Nephron (organoid): ENCODE measurements around the gene APCDD1L.

Experiments used
- H3K27ac Mint-ChIP-seq, 3 experiments: 2 replicates each; pipeline ENCODE4 v1.8.0; 2020; ENCODE audit warnings: mixed read lengths in 3 of 3, mild to moderate bottlenecking in 2 of 3, moderate library complexity in 1 of 3
- H3K27me3 Mint-ChIP-seq: 2 replicates; pipeline ENCODE4 v1.8.0; 2021; ENCODE audit warnings: low read depth, mild to moderate bottlenecking, moderate library complexity, mixed read lengths
- H3K36me3 Mint-ChIP-seq: 2 replicates; pipeline ENCODE4 v1.8.0; 2020; ENCODE audit warnings: low read depth, mixed read lengths
- H3K4me1 Mint-ChIP-seq: 2 replicates; pipeline ENCODE4 v1.8.0; 2020; ENCODE audit warnings: mixed read lengths
- H3K4me3 Mint-ChIP-seq, 3 experiments: 2 replicates each; pipeline ENCODE4 v1.8.0; 2020; ENCODE audit warnings: mild to moderate bottlenecking in 3 of 3, mixed read lengths in 3 of 3, moderate library complexity in 2 of 3
- H3K9me3 Mint-ChIP-seq: 2 replicates; pipeline ENCODE4 v1.8.0; 2020; ENCODE audit warnings: mixed read lengths
- CTCF ChIP-seq, 3 experiments: fragments of 200-600 bp; sonication (generic); IDR thresholded peaks; one replicate each; pipeline ENCODE4 v1.5.0; 2021; ENCODE audit warnings: antibody characterized with exemption in 3 of 3; ENCODE audit not compliant: unreplicated experiment in 3 of 3

Gene APCDD1L

DNA sequence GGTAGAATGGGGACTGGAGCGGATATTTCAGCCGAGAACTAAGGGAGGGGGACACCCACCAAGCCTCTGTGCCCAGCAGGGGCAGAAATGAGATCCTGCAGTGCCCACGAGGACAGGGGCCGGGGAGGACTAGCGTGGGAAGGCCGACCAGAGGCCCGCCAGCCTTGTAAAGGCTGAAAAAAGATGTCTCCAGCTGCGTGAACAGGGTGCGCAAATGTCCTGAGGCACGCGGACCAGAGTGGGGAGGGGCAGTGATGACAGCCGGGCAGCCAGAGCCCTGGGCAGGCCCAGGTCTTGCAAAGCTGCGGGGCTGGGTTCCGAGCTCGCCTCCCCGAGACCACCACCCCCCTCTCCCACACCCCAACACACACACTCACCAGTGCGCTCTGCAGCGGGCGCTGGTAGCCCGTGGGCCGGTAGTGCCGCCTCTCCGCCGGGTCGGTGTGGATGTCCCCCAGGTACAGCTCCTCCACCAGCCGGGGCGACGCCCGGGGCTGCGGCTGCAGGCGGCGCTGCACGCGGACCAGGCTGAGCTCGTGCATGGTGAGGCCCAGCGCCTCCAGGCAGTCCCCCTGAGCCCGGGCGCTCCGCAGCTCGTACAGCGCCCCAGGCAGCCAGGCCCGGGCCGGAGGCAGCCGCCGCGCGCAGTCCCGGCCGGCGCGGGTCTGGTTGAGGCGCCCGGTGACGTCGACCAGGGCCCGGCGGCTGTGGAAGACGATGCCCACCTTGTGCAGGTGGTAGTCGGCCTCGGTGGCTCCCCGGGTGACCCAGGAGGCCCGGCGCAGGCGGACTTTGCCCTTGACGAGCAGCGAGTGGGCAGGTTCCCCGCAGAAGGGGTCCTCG lies 48.2 kb downstream of the APCDD1L start:
- H3K27ac Mint-ChIP-seq, result peak overlapping the region in 2 of 3 experiments; percentile 19 to 40
- H3K36me3 Mint-ChIP-seq, result no peaks in the 10 kb centered on the region

DNA sequence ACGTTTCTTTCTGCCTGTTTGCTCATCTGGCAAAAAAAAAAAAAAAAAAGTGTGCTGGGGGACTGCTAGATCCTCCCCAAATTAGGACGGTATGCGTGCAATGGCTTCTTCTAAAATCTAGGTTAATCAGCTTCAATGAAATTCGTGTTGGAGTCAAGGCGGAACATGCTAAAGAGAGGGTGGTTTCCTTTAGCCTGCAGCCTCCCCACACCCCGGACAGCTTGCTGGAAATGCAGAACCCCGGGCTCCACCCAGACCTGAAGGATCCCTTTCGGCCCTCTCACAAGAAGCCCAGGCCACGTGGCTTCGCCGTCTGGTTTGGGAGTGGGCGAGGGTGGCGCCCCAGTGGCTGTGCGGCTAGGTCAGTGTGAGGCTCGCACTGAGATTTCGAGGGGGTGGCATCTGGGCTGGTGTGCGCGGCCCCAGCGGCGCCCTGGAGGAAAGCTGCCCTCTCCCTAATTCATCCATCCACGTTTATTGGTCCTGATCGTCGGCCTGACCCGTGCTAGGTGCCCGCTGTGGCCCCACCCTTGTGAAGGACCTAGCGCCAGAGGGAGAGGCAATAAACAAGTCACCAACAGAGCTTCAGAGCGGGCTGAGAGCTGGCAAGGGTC lies 49.0 kb downstream of the APCDD1L start:
- Mint-ChIP-seq H3K27ac (peak overlapping the region in 2 of 3 experiments; percentile 49 to 89), H3K4me1 (peaks cover 44% of the 10 kb centered on the region), H3K9me3 (no peaks in the 10 kb centered on the region), H3K27me3 (peaks cover 5% of the 10 kb centered on the region), H3K4me3 (no peak overlapping the region), H3K36me3 (no peaks in the 10 kb centered on the region)
- no peak for TF ChIP-seq CTCF (IDR thresholded peaks at IDR 0.05; ENCODE audit: unreplicated experiment in 3 of 3)

More for the DNA sequence above, 48.2 kb downstream of the APCDD1L start:
- H3K9me3 Mint-ChIP-seq, result no peaks in the 10 kb centered on the region
- no peak overlapping the region for H3K4me3 Mint-ChIP-seq
- no peak for TF ChIP-seq CTCF (IDR thresholded peaks at IDR 0.05; ENCODE audit: unreplicated experiment in 3 of 3)
- peaks cover 5% of the 10 kb centered on the region for H3K27me3 Mint-ChIP-seq
- peaks cover 51% of the 10 kb centered on the region for H3K4me1 Mint-ChIP-seq

DNA sequence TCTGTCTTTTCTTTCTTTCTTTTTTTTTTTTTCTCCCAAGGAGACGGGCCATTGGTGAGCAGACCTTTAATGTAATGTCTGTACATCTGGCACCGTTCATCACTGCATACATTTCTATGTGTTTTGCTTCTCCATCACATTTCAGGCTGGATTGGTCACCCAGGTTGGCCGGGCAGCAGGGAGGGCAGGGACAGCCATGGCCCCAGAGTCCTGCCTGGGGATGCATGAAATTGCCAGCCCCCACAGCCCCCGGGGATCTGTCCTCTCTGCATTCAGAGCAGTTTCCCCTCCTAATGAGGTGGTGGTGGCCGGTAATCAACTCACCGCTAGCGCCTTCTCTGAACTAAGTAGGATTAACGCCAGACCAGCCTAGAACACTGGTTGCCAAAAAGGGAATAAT lies 50.4 kb downstream of the APCDD1L start:
- Mint-ChIP-seq H3K4me3 (no peak overlapping the region), H3K36me3 (no peaks in the 10 kb centered on the region)
- TF ChIP-seq CTCF (IDR thresholded peaks at IDR 0.05; ENCODE audit: unreplicated experiment in 3 of 3), result no peak

DNA sequence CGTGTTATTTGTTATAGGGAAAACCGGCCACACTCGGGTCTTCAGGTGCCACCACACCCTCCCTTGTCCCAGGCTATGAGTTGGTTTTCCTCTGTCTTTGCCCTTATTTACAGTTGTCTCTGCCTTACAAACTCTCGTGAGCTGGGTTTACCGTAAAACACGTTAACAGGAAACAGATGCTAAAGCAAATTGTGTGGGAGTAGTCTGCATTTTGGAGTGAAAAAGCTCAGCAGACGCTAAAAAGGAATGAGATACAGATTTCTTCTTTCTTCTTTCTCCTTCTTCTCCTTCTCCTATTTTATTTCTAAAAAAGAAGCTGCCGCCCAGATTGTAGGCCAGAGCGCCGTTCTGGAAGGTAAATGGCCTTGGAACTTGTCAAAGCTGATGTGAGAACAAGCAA lies 51.9 kb downstream of the APCDD1L start:
- TF ChIP-seq CTCF (IDR thresholded peaks at IDR 0.05; ENCODE audit: unreplicated experiment in 3 of 3), result no peak
- H3K27me3 Mint-ChIP-seq, result peaks cover 5% of the 10 kb centered on the region
- peaks cover 31% of the 10 kb centered on the region for H3K4me1 Mint-ChIP-seq
- no peaks in the 10 kb centered on the region for H3K9me3 Mint-ChIP-seq
- no peak overlapping the region for H3K4me3 Mint-ChIP-seq
- no peaks in the 10 kb centered on the region for H3K36me3 Mint-ChIP-seq
- peak overlapping the region; percentile 77 to 89 (median 86) for H3K27ac Mint-ChIP-seq

More for the DNA sequence above, 50.4 kb downstream of the APCDD1L start:
- Mint-ChIP-seq H3K4me1 (peaks cover 39% of the 10 kb centered on the region), H3K9me3 (no peaks in the 10 kb centered on the region), H3K27ac (peak overlapping the region; percentile 27 to 89 (median 54)), H3K27me3 (peaks cover 5% of the 10 kb centered on the region)

DNA sequence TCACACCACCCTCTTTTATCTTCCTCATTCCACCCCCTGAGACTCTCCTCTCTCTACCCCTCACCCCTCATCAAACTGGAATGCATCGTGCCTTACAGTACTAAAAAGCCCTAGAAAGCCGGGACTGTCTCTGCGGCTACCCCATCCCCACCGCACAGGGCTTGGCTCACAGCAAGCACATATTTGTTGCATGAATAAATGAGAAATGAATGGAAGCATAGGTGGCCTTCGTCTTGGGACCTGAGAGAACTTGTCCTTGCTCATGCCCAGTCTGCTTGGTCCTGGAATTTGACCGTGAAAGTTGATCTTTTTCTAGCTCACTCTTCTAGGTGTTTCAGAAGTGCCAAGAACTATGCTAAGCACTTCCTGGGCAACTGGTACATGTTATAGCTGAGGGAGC lies 53.3 kb downstream of the APCDD1L start:
- Mint-ChIP-seq H3K27me3 (no peaks in the 10 kb centered on the region), H3K4me3 (no peak overlapping the region), H3K4me1 (peaks cover 35% of the 10 kb centered on the region), H3K36me3 (peaks cover 5% of the 10 kb centered on the region), H3K27ac (no peak overlapping the region), H3K9me3 (peaks cover 3% of the 10 kb centered on the region)
- no peak for TF ChIP-seq CTCF (IDR thresholded peaks at IDR 0.05; ENCODE audit: unreplicated experiment in 3 of 3)
